Tibial nerve (tissue), 4 donors: Measurements from ENCODE around the gene ZEB1. TPM values are rescaled to one million over a fixed set of nuclear protein-coding genes. Genes with fewer than 3 reads are reported as not detected.

ENCODE experiments used
- DNase-seq, 2 donors: peaks; one replicate each; pipeline ENCODE4 v3.0.0-alpha.2; 2019; ENCODE audit warnings: low spot score in 2 of 2
- H3K27ac ChIP-seq, 4 donors: fragments of 200-600 bp; sonication (generic) in 3 of 4; one replicate each; pipeline ENCODE4 v1.5.1; 2017 to 2019; ENCODE audit warnings: mild to moderate bottlenecking in 1 of 4
- H3K27me3 ChIP-seq, 2 donors: fragments of 200-600 bp; sonication (generic) in 1 of 2; one replicate each; pipeline versions ENCODE4 v1.5.1 to v1.6.0; 2017 to 2019
- H3K36me3 ChIP-seq, 3 donors: fragments of 200-600 bp; sonication (generic); one replicate each; pipeline ENCODE4 v1.5.1; 2018 to 2019
- H3K4me1 ChIP-seq, 4 donors: fragments of 200-600 bp; sonication (generic) in 3 of 4; one replicate each; pipeline ENCODE4 v1.5.1; 2017 to 2019
- H3K4me3 ChIP-seq, 4 donors: fragments of 200-600 bp; sonication (generic) in 3 of 4; one replicate each; pipeline ENCODE4 v1.5.1; 2017 to 2019; ENCODE audit warnings: mild to moderate bottlenecking in 1 of 4, moderate library complexity in 1 of 4
- H3K9me3 ChIP-seq, 4 donors: fragments of 200-600 bp; sonication (generic) in 3 of 4; one replicate each; pipeline ENCODE4 v1.5.1; 2017 to 2019
- EP300 ChIP-seq, 2 donors: sonication (generic); formaldehyde crosslinking; IDR thresholded peaks; one replicate each; pipeline ENCODE4 v1.6.1; 2017; ENCODE audit warnings: antibody characterized with exemption in 2 of 2, mild to moderate bottlenecking in 1 of 2
- POLR2A ChIP-seq, 2 donors: fragments of 450-650 bp; IDR thresholded peaks; one replicate each; pipeline ENCODE4 v1.6.1; 2017; ENCODE audit warnings: antibody characterized with exemption in 2 of 2, mild to moderate bottlenecking in 2 of 2, moderate library complexity in 2 of 2
- WGBS, 2 donors: methylation state at CpG; one replicate each; pipeline ENCODE4 v1.1.5; 2018; 5-methylcytosine and 5-hydroxymethylcytosine counted together
- total RNA-seq, 4 donors: library from RNA; depleted of rRNA; stranded (reverse); fragments of >200 nt; gene quantifications; one replicate each; pipeline ENCODE4 v1.1.0, GENCODE V29; 2016
- TF ChIP-seq, protein P1 (sequence below), 5 experiments: fragments of 200-600 bp in 3 of 5; fragments of 450-650 bp in 2 of 5; sonication (generic) in 3 of 5; IDR thresholded peaks; one replicate each; pipeline ENCODE4 v1.5.1; 2016 to 2019; ENCODE audit warnings: antibody characterized with exemption in 5 of 5, mild to moderate bottlenecking in 3 of 5, moderate library complexity in 2 of 5

The ZEB1 gene
- total RNA-seq, 4 donors from 2014 or later, result 84.6 to 128 (median 95.7) TPM

DNA sequence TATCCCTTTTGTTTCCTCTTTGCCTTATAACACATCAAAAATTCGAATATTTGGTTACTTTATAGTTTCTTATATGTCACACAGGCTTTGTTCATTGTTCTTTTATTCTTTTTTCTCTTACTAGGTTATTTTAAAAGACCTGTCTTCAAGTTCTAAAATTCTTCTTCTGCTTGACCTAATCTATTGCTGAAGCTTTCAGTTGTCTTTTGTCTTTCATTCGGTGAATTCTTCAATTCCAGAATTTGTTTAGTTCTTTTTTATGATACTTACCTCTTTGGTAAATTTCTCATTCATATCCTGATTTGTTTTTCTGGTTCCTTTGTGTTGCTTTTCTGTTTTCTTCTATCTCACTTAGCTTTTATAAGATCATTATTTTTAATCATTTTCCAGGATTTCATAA lies 188.4 kb downstream of the ZEB1 start:
- Histone ChIP-seq H3K4me1 (no peaks in the 10 kb centered on the region), H3K27ac (no peak overlapping the region), H3K36me3 (peaks cover 0 to 87% (median 0%) of the 10 kb centered on the region in 3 donors), H3K4me3 (no peak overlapping the region), H3K27me3 (no peaks in the 10 kb centered on the region), H3K9me3 (peaks cover 0 to 39% (median 8%) of the 10 kb centered on the region in 4 donors)
- TF ChIP-seq, protein P1, sequence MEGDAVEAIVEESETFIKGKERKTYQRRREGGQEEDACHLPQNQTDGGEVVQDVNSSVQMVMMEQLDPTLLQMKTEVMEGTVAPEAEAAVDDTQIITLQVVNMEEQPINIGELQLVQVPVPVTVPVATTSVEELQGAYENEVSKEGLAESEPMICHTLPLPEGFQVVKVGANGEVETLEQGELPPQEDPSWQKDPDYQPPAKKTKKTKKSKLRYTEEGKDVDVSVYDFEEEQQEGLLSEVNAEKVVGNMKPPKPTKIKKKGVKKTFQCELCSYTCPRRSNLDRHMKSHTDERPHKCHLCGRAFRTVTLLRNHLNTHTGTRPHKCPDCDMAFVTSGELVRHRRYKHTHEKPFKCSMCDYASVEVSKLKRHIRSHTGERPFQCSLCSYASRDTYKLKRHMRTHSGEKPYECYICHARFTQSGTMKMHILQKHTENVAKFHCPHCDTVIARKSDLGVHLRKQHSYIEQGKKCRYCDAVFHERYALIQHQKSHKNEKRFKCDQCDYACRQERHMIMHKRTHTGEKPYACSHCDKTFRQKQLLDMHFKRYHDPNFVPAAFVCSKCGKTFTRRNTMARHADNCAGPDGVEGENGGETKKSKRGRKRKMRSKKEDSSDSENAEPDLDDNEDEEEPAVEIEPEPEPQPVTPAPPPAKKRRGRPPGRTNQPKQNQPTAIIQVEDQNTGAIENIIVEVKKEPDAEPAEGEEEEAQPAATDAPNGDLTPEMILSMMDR (IDR thresholded peaks at IDR 0.05), result no peak
- TF ChIP-seq POLR2A (IDR thresholded peaks at IDR 0.05) (no peak), EP300 (IDR thresholded peaks at IDR 0.05) (no peak)
- WGBS, 2 donors, result 89 to 92% methylated on average over 2 of the region's 2 CpGs
- DNase-seq, result no peak

GRCh38 chr10:31508234-31508633 lies 189.2 kb downstream of the ZEB1 start:
- no peaks in the 10 kb centered on the region for H3K4me1 ChIP-seq
- no peaks in the 10 kb centered on the region for H3K27me3 ChIP-seq
- TF ChIP-seq EP300 (IDR thresholded peaks at IDR 0.05), result no peak
- TF ChIP-seq POLR2A (IDR thresholded peaks at IDR 0.05), result no peak
- TF ChIP-seq, protein P1 (IDR thresholded peaks at IDR 0.05), result no peak
- DNase-seq, result no peak
- H3K9me3 ChIP-seq, result peaks cover 0 to 39% (median 8%) of the 10 kb centered on the region in 4 donors
- no peak overlapping the region for H3K27ac ChIP-seq
- 96 to 100% methylated on average over 3 to 4 of the region's 4 CpGs for WGBS, 2 donors
- peaks cover 0 to 87% (median 0%) of the 10 kb centered on the region in 3 donors for H3K36me3 ChIP-seq
- no peak overlapping the region for H3K4me3 ChIP-seq

DNA sequence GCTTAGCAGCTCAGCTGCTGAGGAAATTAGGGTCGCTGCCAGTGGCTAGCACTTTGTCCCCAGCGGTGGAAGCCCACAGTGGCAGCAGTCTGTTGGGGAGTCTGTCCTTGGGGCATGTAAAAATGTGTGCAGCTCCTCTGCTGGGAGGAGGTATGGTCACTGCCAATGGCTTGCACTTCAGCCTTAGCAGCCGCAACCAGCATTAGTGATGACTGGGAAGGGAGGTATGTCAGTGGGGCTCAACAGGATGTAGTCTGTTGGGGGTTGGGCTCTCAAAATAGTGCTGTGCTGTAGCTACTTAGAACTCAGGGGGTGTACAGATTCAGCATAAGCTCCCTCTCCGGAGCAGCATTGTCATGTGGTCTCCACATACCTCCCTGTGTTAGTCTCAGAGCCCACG lies 189.9 kb downstream of the ZEB1 start:
- TF ChIP-seq, protein P1 (IDR thresholded peaks at IDR 0.05), result no peak
- TF ChIP-seq POLR2A (IDR thresholded peaks at IDR 0.05) (no peak), EP300 (IDR thresholded peaks at IDR 0.05) (no peak)
- Histone ChIP-seq H3K36me3 (peaks cover 0 to 92% (median 0%) of the 10 kb centered on the region in 3 donors), H3K27me3 (no peaks in the 10 kb centered on the region), H3K9me3 (peaks cover 0 to 39% (median 8%) of the 10 kb centered on the region in 4 donors), H3K4me1 (no peaks in the 10 kb centered on the region), H3K27ac (no peak overlapping the region), H3K4me3 (no peak overlapping the region)
- DNase-seq, result no peak
- 94 to 98% methylated on average over 5 of the region's 5 CpGs for WGBS, 2 donors

DNA sequence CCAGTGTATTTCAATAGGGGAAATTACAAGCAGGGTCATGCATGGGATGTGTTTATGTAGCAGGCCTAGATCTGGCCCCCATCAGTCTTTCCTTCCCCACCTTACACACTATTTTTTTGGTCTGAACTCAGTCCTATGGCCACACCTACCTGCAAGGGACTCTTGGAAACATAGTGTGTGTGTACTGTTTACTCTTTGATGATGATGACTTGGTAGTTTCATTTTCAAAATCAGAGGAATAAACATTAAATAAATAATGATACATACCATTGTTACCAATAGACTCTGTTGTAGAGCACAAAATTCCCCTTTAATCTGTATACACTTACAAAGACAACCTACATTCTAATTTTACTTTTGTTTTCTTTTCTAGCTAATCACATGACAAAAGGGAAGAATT lies 191.0 kb downstream of the ZEB1 start:
- TF ChIP-seq, protein P1 (IDR thresholded peaks at IDR 0.05), result no peak
- TF ChIP-seq POLR2A (IDR thresholded peaks at IDR 0.05) (no peak), EP300 (IDR thresholded peaks at IDR 0.05) (no peak)
- Histone ChIP-seq H3K4me3 (no peak overlapping the region), H3K27me3 (no peaks in the 10 kb centered on the region), H3K4me1 (peaks cover 0 to 5% (median 0%) of the 10 kb centered on the region in 4 donors), H3K36me3 (peaks cover 0 to 81% (median 0%) of the 10 kb centered on the region in 3 donors), H3K27ac (no peak overlapping the region), H3K9me3 (peaks cover 0 to 30% (median 8%) of the 10 kb centered on the region in 4 donors)
- DNase-seq, result no peak

DNA sequence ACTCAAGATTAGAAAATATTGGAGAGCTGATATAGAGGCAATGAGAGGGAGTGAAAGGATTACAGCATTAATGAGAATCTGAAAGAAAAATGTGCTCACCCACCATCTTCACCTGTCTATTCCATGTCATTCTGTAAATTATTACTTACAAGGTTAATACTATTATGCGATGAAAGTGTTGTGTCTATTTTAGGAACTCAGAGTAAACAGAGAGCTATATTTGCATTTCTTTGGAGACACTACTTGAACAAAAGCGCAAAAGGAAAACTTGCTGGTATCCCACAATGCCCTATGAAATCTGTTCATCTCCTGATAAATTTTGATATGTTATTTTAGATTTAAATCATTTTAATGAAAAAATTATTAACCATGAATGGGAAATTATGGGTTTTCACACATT lies 196.1 kb downstream of the ZEB1 start:
- peaks cover 0 to 9% (median 0%) of the 10 kb centered on the region in 4 donors for H3K4me1 ChIP-seq
- WGBS, 2 donors, result 80 to 92% methylated on average over 2 of the region's 2 CpGs
- no peaks in the 10 kb centered on the region for H3K27me3 ChIP-seq
- peaks cover 0 to 48% (median 0%) of the 10 kb centered on the region in 3 donors for H3K36me3 ChIP-seq
- no peaks in the 10 kb centered on the region for H3K9me3 ChIP-seq
- no peak overlapping the region for H3K27ac ChIP-seq
- DNase-seq, result no peak
- TF ChIP-seq POLR2A (IDR thresholded peaks at IDR 0.05), result no peak
- TF ChIP-seq EP300 (IDR thresholded peaks at IDR 0.05), result no peak
- TF ChIP-seq, protein P1 (IDR thresholded peaks at IDR 0.05), result no peak
- no peak overlapping the region for H3K4me3 ChIP-seq
